HepG2 (cell line): ENCODE data around the gene ESRRB. TPM values are rescaled to one million over a fixed set of nuclear protein-coding genes. Genes with fewer than 3 reads are reported as not detected.

Source experiments
- ATAC-seq: fragments of 200-7000 bp; cut with Tn5 transposase; 3 replicates; pipeline ENCODE4 v1.9.1; 2020; ENCODE audit warnings: mild to moderate bottlenecking, moderate library complexity
- BruUV-seq: library from RNA; stranded (reverse); fragments of 400-500 nt; replicated peaks from 2 replicates; lab custom pipeline; 2021; lab: Mats Ljungman, UMichigan
- CTCF ChIA-PET: fragments of 300-600 bp; formaldehyde crosslinking; extraction: SDS; loops from one replicate; lab custom pipeline; 2021; ENCODE audit warnings: low total read pairs, inconsistent platforms, low intra/inter-chr PET ratio; lab: Yijun Ruan, JAX
- POLR2A ChIA-PET: fragments of 350-600 bp; sonication (Branson Sonifier 250); formaldehyde crosslinking; loops from one replicate; lab custom pipeline; 2020; ENCODE audit warnings: antibody characterized with exemption, inconsistent platforms; lab: Yijun Ruan, JAX
- DNase-seq: peaks from one replicate; pipeline ENCODE4 v3.0.0-alpha.2; 2015; ENCODE audit warnings: low spot score
- FAIRE-seq: peaks from 3 replicates; lab custom pipeline; 2011; peaks lifted over from hg19 to GRCh38; lab: Jason Lieb, UNC
- H2AFZ ChIP-seq: one replicate; pipeline ENCODE4 v1.6.1; 2011; ENCODE audit warnings: low read length, inconsistent platforms
- H3K27ac ChIP-seq: fragments of 300-600 bp; 3 replicates; pipeline ENCODE4 v1.8.0; 2011; ENCODE audit warnings: mixed run types, mild to moderate bottlenecking, mixed read lengths, low read length, inconsistent platforms; ENCODE audit not compliant: insufficient read depth; ENCODE audit errors: extremely low read length
- H3K27me3 ChIP-seq, 2 experiments: fragments of 200-600 bp in 1 of 2; 2 replicates in 1 of 2; 3 replicates in 1 of 2; pipeline versions ENCODE4 v1.6.0 to v1.8.0; 2011; ENCODE audit warnings: low read length in 2 of 2, mild to moderate bottlenecking in 2 of 2, moderate library complexity in 2 of 2, inconsistent platforms in 1 of 2; ENCODE audit not compliant: insufficient read depth in 2 of 2, control insufficient read depth in 1 of 2
- H3K36me3 ChIP-seq, 2 experiments: fragments of 200-600 bp in 1 of 2; replicated peaks in 1 of 2; 2 replicates in 1 of 2; 3 replicates in 1 of 2; pipeline versions ENCODE4 v1.5.1 to v1.8.0; 2011; ENCODE audit warnings: low read length in 2 of 2, inconsistent platforms in 1 of 2; ENCODE audit not compliant: insufficient read depth in 2 of 2, control insufficient read depth in 1 of 2
- H3K4me1 ChIP-seq: 2 replicates; pipeline ENCODE4 v1.5.1; 2012; ENCODE audit warnings: low read length, inconsistent platforms; ENCODE audit not compliant: insufficient read depth
- H3K4me2 ChIP-seq: 2 replicates; pipeline ENCODE4 v1.6.0; 2011; ENCODE audit warnings: low read depth, low read length, inconsistent platforms
- H3K4me3 ChIP-seq, 3 experiments: fragments of 200-600 bp in 1 of 3; sonication (generic), shearing (Covaris generic) in 1 of 3; replicated peaks in 1 of 3; 2 replicates each; pipeline ENCODE4 v1.5.1; 2011 to 2016; ENCODE audit warnings: low read length in 3 of 3, inconsistent platforms in 2 of 3, low read depth in 2 of 3, mild to moderate bottlenecking in 2 of 3, control low read depth in 1 of 3, mixed read lengths in 1 of 3; ENCODE audit not compliant: insufficient read depth in 1 of 3
- H3K79me2 ChIP-seq: one replicate; pipeline ENCODE4 v1.6.1; 2011; ENCODE audit warnings: low read length, inconsistent platforms; ENCODE audit not compliant: insufficient read depth
- H3K9ac ChIP-seq: 2 replicates; pipeline ENCODE4 v1.6.0; 2011; ENCODE audit warnings: mild to moderate bottlenecking, low read depth, low read length, inconsistent platforms; ENCODE audit not compliant: insufficient read depth
- H3K9me3 ChIP-seq: 2 replicates; pipeline ENCODE4 v1.5.1; 2012; ENCODE audit warnings: mild to moderate bottlenecking, low read length
- H4K20me1 ChIP-seq: 2 replicates; pipeline ENCODE4 v1.6.0; 2011; ENCODE audit warnings: inconsistent platforms, mild to moderate bottlenecking, low read length, moderate library complexity; ENCODE audit not compliant: insufficient read depth
- DNMT1 ChIP-seq: sonication (generic); formaldehyde crosslinking; IDR thresholded peaks from 2 replicates; pipeline ENCODE4 v1.5.1; 2020; ENCODE audit warnings: mild to moderate bottlenecking, missing genetic modification reagents
- EHMT2 ChIP-seq: fragments of 200-600 bp; sonication (generic); IDR thresholded peaks from 2 replicates; pipeline ENCODE4 v1.7.0; 2017; ENCODE audit warnings: antibody characterized with exemption, low read depth, low read length, borderline replicate concordance
- FLYWCH1 ChIP-seq: sonication (generic); formaldehyde crosslinking; IDR thresholded peaks from 2 replicates; pipeline ENCODE4 v1.8.1; 2023; ENCODE audit warnings: mild to moderate bottlenecking, missing genetic modification reagents
- KLF15 ChIP-seq: sonication (generic); formaldehyde crosslinking; IDR thresholded peaks from 2 replicates; pipeline ENCODE4 v1.8.1; 2023; ENCODE audit warnings: borderline replicate concordance, mild to moderate bottlenecking, inconsistent platforms, missing genetic modification reagents, mixed read lengths
- MED13 ChIP-seq: sonication (generic); formaldehyde crosslinking; IDR thresholded peaks from 2 replicates; pipeline ENCODE4 v1.5.0; 2020; ENCODE audit warnings: missing genetic modification reagents
- MIER2 ChIP-seq: IDR thresholded peaks from 2 replicates; pipeline ENCODE4 v1.6.1; 2016; ENCODE audit warnings: missing biosample characterization, missing genetic modification reagents
- NR1H2 ChIP-seq: sonication (generic); formaldehyde crosslinking; IDR thresholded peaks from 2 replicates; pipeline ENCODE4 v1.8.1; 2022; ENCODE audit warnings: low read depth, missing genetic modification reagents, borderline replicate concordance
- ZFP37 ChIP-seq: sonication (generic); formaldehyde crosslinking; IDR thresholded peaks from 2 replicates; pipeline ENCODE4 v1.4.0; 2020; ENCODE audit warnings: missing genetic modification reagents, borderline replicate concordance
- ZNF567 ChIP-seq: sonication (generic); formaldehyde crosslinking; IDR thresholded peaks from 2 replicates; pipeline ENCODE4 v1.8.1; 2023; ENCODE audit warnings: mild to moderate bottlenecking, missing genetic modification reagents, borderline replicate concordance
- ZNF605 ChIP-seq: sonication (generic); formaldehyde crosslinking; IDR thresholded peaks from 2 replicates; pipeline ENCODE4 v1.8.0; 2022; ENCODE audit warnings: mild to moderate bottlenecking, missing genetic modification reagents
- WGBS: methylation state at CpG from one replicate; pipeline ENCODE4 v1.1.6; 2017; ENCODE audit warnings: low lambda C conversion rate; 5-methylcytosine and 5-hydroxymethylcytosine counted together
- in situ Hi-C: cut with HindIII; loops from 2 replicates; pipeline ENCODE4 v1.10.0; 2017; ENCODE audit warnings: low pct_unique_long_range_greater_than_20kb; ENCODE audit not compliant: extremely low pct_ligation_motif_present
- intact Hi-C: fragments of 100-400 bp; cut with micrococcal nuclease; formaldehyde crosslinking; loops from one replicate; pipeline ENCODE4 v1.10.0; 2022; ENCODE audit not compliant: unreplicated experiment
- polyA plus RNA-seq, 8 experiments: library from polyadenylated mRNA; depleted of rRNA in 3 of 8; stranded (reverse) in 7 of 8; unstranded in 1 of 8; fragments of >200 nt; fragmentation: Illumina TruSeq in 4 of 8; extraction: Trizol in 4 of 8; gene quantifications; 2 replicates each; pipeline versions ENCODE4 v1.2.1 to v1.2.3, GENCODE V29; 2011 to 2016; ENCODE audit warnings: low read depth in 4 of 8, missing spikeins in 1 of 8, mixed read lengths in 1 of 8; ENCODE audit not compliant: insufficient read depth in 1 of 8
- total RNA-seq, 5 experiments: library from RNA; depleted of rRNA; stranded (reverse); fragments of >200 nt; fragmentation: Illumina TruSeq; extraction: Trizol; gene quantifications; 2 replicates each; pipeline ENCODE4 v1.2.3, GENCODE V29; 2016; ENCODE audit warnings: low read depth in 1 of 5
- TF ChIP-seq, protein P1 (sequence below): sonication (generic); formaldehyde crosslinking; IDR thresholded peaks from 2 replicates; pipeline ENCODE4 v1.4.0; 2020; ENCODE audit warnings: mild to moderate bottlenecking, missing genetic modification reagents
- TF ChIP-seq, protein P2 (sequence below): conservative IDR thresholded peaks from 2 replicates; pipeline ENCODE4 v1.6.1; 2018; ENCODE audit warnings: missing genetic modification reagents
- TF ChIP-seq, protein P3 (sequence below): sonication (generic); formaldehyde crosslinking; IDR thresholded peaks from 2 replicates; pipeline ENCODE4 v1.5.0; 2020; ENCODE audit warnings: mild to moderate bottlenecking, missing genetic modification reagents
- TF ChIP-seq, protein P4 (sequence below): sonication (generic); formaldehyde crosslinking; IDR thresholded peaks from 2 replicates; pipeline ENCODE4 v1.4.0; 2020; ENCODE audit warnings: missing genetic modification reagents, mild to moderate bottlenecking, borderline replicate concordance

The ESRRB gene
- total and polyA plus RNA-seq, 2 of the 13 experiments (the other 11 are each of a cell fraction or from before 2014, with no cell fraction given) = 0.04 to 0.33 TPM

DNA sequence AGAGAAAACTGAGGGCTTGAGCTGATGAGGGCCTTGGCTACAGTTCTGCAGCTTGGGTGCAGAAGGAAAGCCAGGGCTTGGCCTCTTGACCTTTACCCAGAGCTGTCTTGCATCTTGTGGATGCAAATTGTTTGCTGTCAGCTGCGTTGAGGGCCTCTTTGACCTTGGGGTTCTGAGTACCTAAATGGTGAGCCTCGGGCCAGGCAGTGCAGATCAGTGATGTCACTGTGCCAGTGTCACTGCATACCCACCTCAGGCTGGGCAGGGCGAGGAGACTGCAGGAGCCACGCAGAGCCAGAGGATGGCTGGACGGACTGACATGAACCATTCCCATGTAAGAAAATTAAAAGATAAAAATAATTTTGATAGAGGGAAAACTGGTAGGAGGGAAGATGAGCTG lies 18.6 kb downstream of the ESRRB start:
- in situ Hi-C loops = loop anchor here (25.0 kb wide), 1 partner anchor 682 kb away; no protein-coding TSS in a partner anchor
- Histone ChIP-seq H3K27ac (no peak overlapping the region), H3K27me3 (0 out of 5 replicates have a peak, but pooled peaks cover 0 to 3% of the 10 kb centered on the region in 2 experiments), H2AFZ (no peak overlapping the region), H3K36me3 (no peaks in the 10 kb centered on the region), H3K9me3 (no peaks in the 10 kb centered on the region), H3K9ac (no peak overlapping the region), H3K4me3 (no peak overlapping the region), H4K20me1 (no peaks in the 10 kb centered on the region), H3K4me1 (peaks cover 32% of the 10 kb centered on the region), H3K79me2 (no peaks in the 10 kb centered on the region), H3K4me2 (no peak overlapping the region)
- no peak for ATAC-seq
- CTCF ChIA-PET = no interaction called here
- BruUV-seq = no TSS peak
- POLR2A ChIA-PET = no interaction called here
- FAIRE-seq = no peak
- 59% methylated on average over 5 of the region's 5 CpGs for WGBS
- DNase-seq = no peak
- intact Hi-C loops = no loop called here
- TF ChIP-seq, protein P1, sequence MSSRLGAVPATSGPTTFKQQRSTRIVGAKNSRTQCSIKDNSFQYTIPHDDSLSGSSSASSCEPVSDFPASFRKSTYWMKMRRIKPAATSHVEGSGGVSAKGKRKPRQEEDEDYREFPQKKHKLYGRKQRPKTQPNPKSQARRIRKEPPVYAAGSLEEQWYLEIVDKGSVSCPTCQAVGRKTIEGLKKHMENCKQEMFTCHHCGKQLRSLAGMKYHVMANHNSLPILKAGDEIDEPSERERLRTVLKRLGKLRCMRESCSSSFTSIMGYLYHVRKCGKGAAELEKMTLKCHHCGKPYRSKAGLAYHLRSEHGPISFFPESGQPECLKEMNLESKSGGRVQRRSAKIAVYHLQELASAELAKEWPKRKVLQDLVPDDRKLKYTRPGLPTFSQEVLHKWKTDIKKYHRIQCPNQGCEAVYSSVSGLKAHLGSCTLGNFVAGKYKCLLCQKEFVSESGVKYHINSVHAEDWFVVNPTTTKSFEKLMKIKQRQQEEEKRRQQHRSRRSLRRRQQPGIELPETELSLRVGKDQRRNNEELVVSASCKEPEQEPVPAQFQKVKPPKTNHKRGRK (CRISPR knock-in tag) = no peak
- TF ChIP-seq ZNF605 (CRISPR knock-in tag) (no peak), DNMT1 (CRISPR knock-in tag) (no peak), EHMT2 (no peak), MIER2 (no peak), KLF15 (CRISPR knock-in tag) (no peak), ZNF567 (no peak), MED13 (CRISPR knock-in tag) (no peak), FLYWCH1 (CRISPR knock-in tag) (no peak), NR1H2 (CRISPR knock-in tag) (no peak), ZFP37 (CRISPR knock-in tag) (no peak)
- TF ChIP-seq, protein P2, sequence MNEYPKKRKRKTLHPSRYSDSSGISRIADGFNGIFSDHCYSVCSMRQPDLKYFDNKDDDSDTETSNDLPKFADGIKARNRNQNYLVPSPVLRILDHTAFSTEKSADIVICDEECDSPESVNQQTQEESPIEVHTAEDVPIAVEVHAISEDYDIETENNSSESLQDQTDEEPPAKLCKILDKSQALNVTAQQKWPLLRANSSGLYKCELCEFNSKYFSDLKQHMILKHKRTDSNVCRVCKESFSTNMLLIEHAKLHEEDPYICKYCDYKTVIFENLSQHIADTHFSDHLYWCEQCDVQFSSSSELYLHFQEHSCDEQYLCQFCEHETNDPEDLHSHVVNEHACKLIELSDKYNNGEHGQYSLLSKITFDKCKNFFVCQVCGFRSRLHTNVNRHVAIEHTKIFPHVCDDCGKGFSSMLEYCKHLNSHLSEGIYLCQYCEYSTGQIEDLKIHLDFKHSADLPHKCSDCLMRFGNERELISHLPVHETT (CRISPR knock-in tag) = no peak
- TF ChIP-seq, protein P3, sequence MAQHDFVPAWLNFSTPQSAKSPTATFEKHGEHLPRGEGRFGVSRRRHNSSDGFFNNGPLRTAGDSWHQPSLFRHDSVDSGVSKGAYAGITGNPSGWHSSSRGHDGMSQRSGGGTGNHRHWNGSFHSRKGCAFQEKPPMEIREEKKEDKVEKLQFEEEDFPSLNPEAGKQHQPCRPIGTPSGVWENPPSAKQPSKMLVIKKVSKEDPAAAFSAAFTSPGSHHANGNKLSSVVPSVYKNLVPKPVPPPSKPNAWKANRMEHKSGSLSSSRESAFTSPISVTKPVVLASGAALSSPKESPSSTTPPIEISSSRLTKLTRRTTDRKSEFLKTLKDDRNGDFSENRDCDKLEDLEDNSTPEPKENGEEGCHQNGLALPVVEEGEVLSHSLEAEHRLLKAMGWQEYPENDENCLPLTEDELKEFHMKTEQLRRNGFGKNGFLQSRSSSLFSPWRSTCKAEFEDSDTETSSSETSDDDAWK (CRISPR knock-in tag) = no peak
- TF ChIP-seq, protein P4, sequence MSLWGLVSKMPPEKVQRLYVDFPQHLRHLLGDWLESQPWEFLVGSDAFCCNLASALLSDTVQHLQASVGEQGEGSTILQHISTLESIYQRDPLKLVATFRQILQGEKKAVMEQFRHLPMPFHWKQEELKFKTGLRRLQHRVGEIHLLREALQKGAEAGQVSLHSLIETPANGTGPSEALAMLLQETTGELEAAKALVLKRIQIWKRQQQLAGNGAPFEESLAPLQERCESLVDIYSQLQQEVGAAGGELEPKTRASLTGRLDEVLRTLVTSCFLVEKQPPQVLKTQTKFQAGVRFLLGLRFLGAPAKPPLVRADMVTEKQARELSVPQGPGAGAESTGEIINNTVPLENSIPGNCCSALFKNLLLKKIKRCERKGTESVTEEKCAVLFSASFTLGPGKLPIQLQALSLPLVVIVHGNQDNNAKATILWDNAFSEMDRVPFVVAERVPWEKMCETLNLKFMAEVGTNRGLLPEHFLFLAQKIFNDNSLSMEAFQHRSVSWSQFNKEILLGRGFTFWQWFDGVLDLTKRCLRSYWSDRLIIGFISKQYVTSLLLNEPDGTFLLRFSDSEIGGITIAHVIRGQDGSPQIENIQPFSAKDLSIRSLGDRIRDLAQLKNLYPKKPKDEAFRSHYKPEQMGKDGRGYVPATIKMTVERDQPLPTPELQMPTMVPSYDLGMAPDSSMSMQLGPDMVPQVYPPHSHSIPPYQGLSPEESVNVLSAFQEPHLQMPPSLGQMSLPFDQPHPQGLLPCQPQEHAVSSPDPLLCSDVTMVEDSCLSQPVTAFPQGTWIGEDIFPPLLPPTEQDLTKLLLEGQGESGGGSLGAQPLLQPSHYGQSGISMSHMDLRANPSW (CRISPR knock-in tag) = no peak
